GM23248 (cell line): ENCODE measurements around the gene ARPC5L. TPM values are rescaled to one million over a fixed set of nuclear protein-coding genes. Genes with fewer than 3 reads are reported as not detected.
"Not testable (repeated sequence)": the region's sequence is repeated elsewhere in the genome, so short reads cannot be mapped to it uniquely, and the experiment has no call there.

ENCODE experiments used
- DNase-seq: peaks from one replicate; pipeline ENCODE4 v3.0.0-alpha.2; 2015
- H2AFZ ChIP-seq: fragments of 200-600 bp; sonication (generic); 2 replicates; pipeline ENCODE4 v1.6.1; 2016; ENCODE audit warnings: antibody characterized with exemption
- H3F3A ChIP-seq: fragments of 200-600 bp; sonication (generic); 2 replicates; pipeline ENCODE4 v1.6.1; 2016; ENCODE audit warnings: mild to moderate bottlenecking, antibody characterized with exemption, mixed run types; ENCODE audit not compliant: insufficient read depth
- H3K27ac ChIP-seq: fragments of 200-600 bp; sonication (generic); 2 replicates; pipeline ENCODE4 v1.5.1; 2016; ENCODE audit warnings: mild to moderate bottlenecking
- H3K27me3 ChIP-seq: fragments of 200-600 bp; sonication (generic); replicated peaks from 2 replicates; pipeline ENCODE4 v1.6.1; 2016; ENCODE audit warnings: mild to moderate bottlenecking; ENCODE audit not compliant: insufficient read depth
- H3K36me3 ChIP-seq: fragments of 200-600 bp; sonication (generic); 2 replicates; pipeline ENCODE4 v1.6.1; 2016; ENCODE audit warnings: low read depth, mild to moderate bottlenecking
- H3K4me1 ChIP-seq: fragments of 200-600 bp; sonication (generic); 2 replicates; pipeline ENCODE4 v1.6.1; 2016; ENCODE audit warnings: mild to moderate bottlenecking; ENCODE audit not compliant: insufficient read depth
- H3K4me2 ChIP-seq: fragments of 200-600 bp; sonication (generic); one replicate; pipeline ENCODE4 v1.6.1; 2016; ENCODE audit warnings: mild to moderate bottlenecking; ENCODE audit not compliant: unreplicated experiment
- H3K4me3 ChIP-seq: fragments of 200-600 bp; sonication (generic); 2 replicates; pipeline ENCODE4 v1.5.1; 2016; ENCODE audit warnings: mild to moderate bottlenecking
- H3K79me2 ChIP-seq: fragments of 200-600 bp; sonication (generic); 2 replicates; pipeline ENCODE4 v1.6.1; 2016; ENCODE audit warnings: mild to moderate bottlenecking; ENCODE audit not compliant: insufficient read depth
- H3K9ac ChIP-seq: fragments of 200-600 bp; sonication (generic); 2 replicates; pipeline ENCODE4 v1.6.1; 2016; ENCODE audit warnings: mild to moderate bottlenecking
- H3K9me2 ChIP-seq: fragments of 200-600 bp; sonication (generic); 2 replicates; pipeline ENCODE4 v1.6.1; 2016; ENCODE audit warnings: mixed run types, mild to moderate bottlenecking, moderate library complexity; ENCODE audit not compliant: insufficient read depth
- H3K9me3 ChIP-seq: fragments of 200-600 bp; sonication (generic); one replicate; pipeline ENCODE4 v1.6.1; 2017; ENCODE audit warnings: low read depth
- H4K20me1 ChIP-seq: fragments of 200-600 bp; sonication (generic); 2 replicates; pipeline ENCODE4 v1.6.0; 2016; ENCODE audit not compliant: insufficient read depth
- EZH2 ChIP-seq: fragments of 200-600 bp; sonication (generic); IDR thresholded peaks from 2 replicates; pipeline ENCODE4 v1.6.1; 2018; ENCODE audit warnings: antibody characterized with exemption, mild to moderate bottlenecking; ENCODE audit not compliant: insufficient read depth, poor library complexity, severe bottlenecking
- EZH2phosphoT487 ChIP-seq: fragments of 200-600 bp; sonication (generic); IDR thresholded peaks from 2 replicates; pipeline ENCODE4 v1.6.1; 2018; ENCODE audit warnings: antibody characterized with exemption, moderate library complexity, mild to moderate bottlenecking, low read depth; ENCODE audit not compliant: insufficient read depth
- WGBS, 2 experiments: methylation state at CpG; one replicate each; pipeline ENCODE4 v1.1.6; 2015 to 2017; ENCODE audit warnings: low lambda C conversion rate in 2 of 2, low coverage in 1 of 2; ENCODE audit errors: missing lambda C conversion rate in 2 of 2; 5-methylcytosine and 5-hydroxymethylcytosine counted together
- in situ Hi-C: fragments of 300-500 bp; cut with MboI; formaldehyde crosslinking; loops from 2 replicates; pipeline ENCODE4 v1.15.0; 2020
- polyA plus RNA-seq: library from polyadenylated mRNA; unstranded; fragments of >200 nt; fragmentation: Nextera tagmentation; extraction: Ambion mirVana; gene quantifications from 2 replicates; pipeline ENCODE4 v1.2.1, GENCODE V29; 2016
- total RNA-seq: library from RNA; depleted of rRNA; stranded (reverse); fragments of >200 nt; shearing (Covaris generic); gene quantifications from 2 replicates; pipeline ENCODE4 v1.2.3, GENCODE V29; 2014

Gene ARPC5L
- total and polyA plus RNA-seq, 2 experiments from 2014 or later: 31.5 to 77.6 TPM

DNA sequence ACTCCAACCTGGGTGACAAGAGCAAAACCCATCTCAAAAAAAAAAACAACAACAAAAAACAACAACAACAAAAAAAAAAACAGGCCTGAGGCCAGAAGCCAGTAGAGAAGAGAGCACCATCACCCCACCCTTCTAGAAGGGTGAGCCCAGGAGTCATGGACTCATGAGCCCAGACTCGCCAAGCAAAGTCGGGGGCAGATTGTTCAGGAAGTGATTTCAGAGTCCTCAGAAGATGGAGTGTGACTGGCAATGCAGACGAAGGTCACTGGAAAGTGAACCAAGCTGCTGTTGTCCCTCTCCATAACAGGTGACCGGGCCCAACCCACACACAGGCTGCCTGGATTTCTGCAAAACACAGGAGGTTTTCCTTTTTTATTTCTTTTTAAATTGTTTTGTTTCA lies 17.6 kb upstream of the ARPC5L start:
- Histone ChIP-seq H3K27me3 (no peaks in the 10 kb centered on the region), H3K79me2 (no peaks in the 10 kb centered on the region), H3K9ac (no peak overlapping the region), H2AFZ (no peak overlapping the region), H3K36me3 (no peaks in the 10 kb centered on the region), H3K9me3 (no peaks in the 10 kb centered on the region), H3K4me2 (no peak overlapping the region), H3F3A (no peaks in the 10 kb centered on the region), H3K27ac (no peak overlapping the region), H3K4me3 (no peak overlapping the region), H3K9me2 (no peaks in the 10 kb centered on the region), H4K20me1 (no peaks in the 10 kb centered on the region), H3K4me1 (no peaks in the 10 kb centered on the region)
- in situ Hi-C loops: no loop called here
- WGBS, 2 experiments: 83 to 85% methylated on average over 4 of the region's 4 CpGs
- DNase-seq: no peak
- no peak for TF ChIP-seq EZH2
- TF ChIP-seq EZH2phosphoT487: no peak

DNA sequence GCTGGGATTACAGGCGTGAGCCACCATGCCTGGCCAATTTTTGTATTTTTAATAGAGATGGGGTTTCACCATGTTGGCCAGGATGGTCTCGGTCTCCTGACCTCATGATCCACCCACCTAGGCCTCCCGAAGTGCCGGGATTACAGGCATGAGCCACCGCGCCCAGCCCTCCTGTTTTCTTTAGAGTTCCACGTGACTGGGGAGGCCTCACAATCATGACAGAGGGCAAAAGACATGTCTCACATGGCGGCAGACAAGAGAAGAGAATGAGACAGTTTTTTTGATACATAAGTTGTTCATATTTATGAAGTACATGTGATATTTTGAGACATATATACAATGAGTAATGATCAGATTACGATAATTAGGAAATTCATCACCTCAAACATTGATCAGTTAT lies 15.5 kb upstream of the ARPC5L start:
- H3K9ac ChIP-seq, H3K79me2 ChIP-seq, H3K27me3 ChIP-seq, H3K4me1 ChIP-seq, in situ Hi-C loops, H3K9me2 ChIP-seq, DNase-seq, H3K4me3 ChIP-seq, H3K27ac ChIP-seq, H3K4me2 ChIP-seq, H4K20me1 ChIP-seq, H3K36me3 ChIP-seq, H2AFZ ChIP-seq, H3F3A ChIP-seq, H3K9me3 ChIP-seq: not testable (repeated sequence)
- WGBS, 2 experiments: 93 to 94% methylated on average over 9 of the region's 9 CpGs

DNA sequence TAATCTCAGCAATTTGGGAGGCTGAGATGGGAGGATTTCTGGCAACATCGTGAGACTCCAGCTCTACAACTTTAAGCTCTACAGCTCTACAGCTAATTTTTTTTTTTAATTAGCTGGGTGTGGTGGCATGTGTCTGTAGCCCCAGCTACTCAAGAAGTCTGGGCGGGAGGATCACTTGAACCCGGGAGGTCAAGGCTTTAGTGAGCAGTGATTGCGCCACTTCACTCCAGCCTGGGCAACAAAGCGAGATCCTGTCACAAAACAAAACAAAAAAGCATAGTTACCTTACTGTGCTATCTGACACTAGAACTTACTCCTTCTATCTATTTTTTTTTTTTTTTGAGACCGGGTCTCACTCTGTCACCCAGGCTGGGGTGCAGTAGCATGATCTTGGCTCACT lies 15.0 kb upstream of the ARPC5L start:
- Histone ChIP-seq H3K9me2 (no peaks in the 10 kb centered on the region), H3F3A (no peaks in the 10 kb centered on the region), H2AFZ (no peak overlapping the region), H3K27me3 (no peaks in the 10 kb centered on the region), H3K79me2 (no peaks in the 10 kb centered on the region), H3K9me3 (no peaks in the 10 kb centered on the region), H4K20me1 (no peaks in the 10 kb centered on the region), H3K4me1 (no peaks in the 10 kb centered on the region), H3K36me3 (no peaks in the 10 kb centered on the region), H3K27ac (no peak overlapping the region), H3K9ac (no peak overlapping the region), H3K4me2 (no peak overlapping the region), H3K4me3 (no peak overlapping the region)
- WGBS, 2 experiments: 77 to 80% methylated on average over 6 of the region's 6 CpGs
- in situ Hi-C loops: no loop called here
- DNase-seq: no peak
- TF ChIP-seq EZH2 (no peak), EZH2phosphoT487 (no peak)

DNA sequence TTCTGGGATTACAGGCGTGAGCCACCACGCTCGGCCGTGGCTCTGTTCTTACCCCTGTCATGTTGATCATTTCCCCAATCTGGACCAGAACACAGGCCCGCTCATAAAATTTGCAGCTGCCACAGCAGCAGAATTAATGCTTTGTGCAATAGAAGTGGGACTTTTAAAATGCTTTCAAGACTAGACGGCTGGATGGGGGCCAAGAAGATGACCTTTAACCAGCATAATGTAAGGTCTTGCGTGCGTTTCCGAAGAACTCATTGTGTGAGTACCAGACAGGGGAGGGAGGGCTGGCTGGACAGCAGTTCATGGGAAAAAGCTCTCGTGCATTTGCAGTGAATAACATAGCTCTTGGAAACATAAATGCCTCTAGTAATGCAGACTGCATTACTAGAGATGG lies 12.1 kb upstream of the ARPC5L start:
- Histone ChIP-seq H4K20me1 (no peaks in the 10 kb centered on the region), H3K79me2 (no peaks in the 10 kb centered on the region), H3K27me3 (no peaks in the 10 kb centered on the region), H2AFZ (no peak overlapping the region), H3K27ac (no peak overlapping the region), H3K4me3 (no peak overlapping the region), H3F3A (no peaks in the 10 kb centered on the region), H3K9ac (no peak overlapping the region), H3K36me3 (no peaks in the 10 kb centered on the region), H3K9me2 (no peaks in the 10 kb centered on the region), H3K4me1 (no peaks in the 10 kb centered on the region), H3K9me3 (no peaks in the 10 kb centered on the region), H3K4me2 (no peak overlapping the region)
- no peak for TF ChIP-seq EZH2phosphoT487
- TF ChIP-seq EZH2: no peak
- DNase-seq: peak; percentile 39
- in situ Hi-C loops: loop anchor here (5.0 kb wide), 1 partner anchor 78 kb away; the partner anchor contains the start of gene NR6A1
- 65 to 68% methylated on average over 10 of the region's 10 CpGs for WGBS, 2 experiments
